BLaER1 treated with 17β-estradiol and CSF1 and Interleukin-3, amounts not matched to agents 10 nM and 100 nM (cell line): Measurements from ENCODE around the gene SCRT2.
A peak's percentile ranks its signal among the peaks of the same experiment; 100 is the strongest.

Source experiments
- H3K27ac ChIP-seq, 11 experiments: shearing (Covaris generic); formaldehyde crosslinking; 2 replicates each; pipeline ENCODE4 v1.8.1; 2022
- H3K27me3 ChIP-seq, 11 experiments: shearing (Covaris generic); formaldehyde crosslinking; 2 replicates each; pipeline ENCODE4 v1.8.1; 2022
- H3K36me3 ChIP-seq, 11 experiments: shearing (Covaris generic); formaldehyde crosslinking; 2 replicates each; pipeline ENCODE4 v1.8.1; 2022
- H3K4me1 ChIP-seq, 10 experiments: shearing (Covaris generic); formaldehyde crosslinking; 2 replicates each; pipeline ENCODE4 v1.8.1; 2022
- H3K4me2 ChIP-seq, 11 experiments: shearing (Covaris generic); formaldehyde crosslinking; 2 replicates each; pipeline ENCODE4 v1.8.1; 2022
- H3K4me3 ChIP-seq, 10 experiments: shearing (Covaris generic); formaldehyde crosslinking; 2 replicates each; pipeline ENCODE4 v1.8.1; 2022
- H3K9ac ChIP-seq, 11 experiments: shearing (Covaris generic); formaldehyde crosslinking; 2 replicates each; pipeline ENCODE4 v1.8.1; 2022
- H3K9me3 ChIP-seq, 11 experiments: shearing (Covaris generic); formaldehyde crosslinking; replicated peaks in 1 of 11; 2 replicates each; pipeline ENCODE4 v1.8.1; 2022
- H4K20me1 ChIP-seq, 11 experiments: shearing (Covaris generic); formaldehyde crosslinking; 2 replicates each; pipeline ENCODE4 v1.8.1; 2022
- Cebpa-rat ChIP-seq, 11 experiments: shearing (Covaris generic); IDR thresholded peaks; 2 replicates each; pipeline ENCODE4 v1.8.1; 2022

SCRT2 gene

DNA sequence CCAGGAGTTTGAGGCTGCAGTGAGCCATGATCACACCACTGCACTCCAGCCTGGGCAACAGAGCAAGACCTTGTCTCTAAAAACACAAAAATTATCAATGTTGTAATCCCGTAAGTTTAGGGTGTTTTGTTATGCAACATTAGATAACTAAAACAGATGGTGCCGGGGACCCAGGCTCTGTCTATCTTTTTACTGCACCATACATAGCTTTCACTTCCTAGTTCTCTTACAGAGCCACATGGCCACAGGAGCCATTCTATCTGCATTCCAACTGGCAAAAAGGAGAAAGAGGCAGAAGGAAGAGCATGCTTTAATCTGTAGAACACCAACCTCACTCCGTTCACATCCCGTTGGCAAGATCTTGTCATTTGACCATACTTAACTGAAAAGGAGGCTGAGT, 60.1 kb downstream of the SCRT2 start:
- 0 out of 22 replicates have a peak, but pooled peaks of 1 of the 11 experiments have one; percentile 12 for TF ChIP-seq Cebpa-rat (IDR thresholded peaks at IDR 0.05)
- H3K4me3 ChIP-seq = no peak overlapping the region
- H3K27me3 ChIP-seq = peaks cover 24 to 35% (median 29%) of the 10 kb centered on the region in 11 experiments
- H3K27ac ChIP-seq = peak overlapping the region in 3 of 11 experiments; percentile 6 to 37 (median 31); a peak in 4 of 22 replicates
- peak overlapping the region in 8 of 11 experiments; percentile 7 to 61 (median 32); a peak in 11 of 22 replicates for H3K4me2 ChIP-seq
- H3K36me3 ChIP-seq = no peaks in the 10 kb centered on the region
- H3K9me3 ChIP-seq = peaks cover 9 to 18% (median 13%) of the 10 kb centered on the region in 11 experiments
- H4K20me1 ChIP-seq = peaks cover 0 to 13% (median 0%) of the 10 kb centered on the region in 11 experiments; a peak in 4 of 22 replicates
- H3K9ac ChIP-seq = no peak overlapping the region
- peaks cover 17 to 32% (median 22%) of the 10 kb centered on the region in 10 experiments for H3K4me1 ChIP-seq

DNA sequence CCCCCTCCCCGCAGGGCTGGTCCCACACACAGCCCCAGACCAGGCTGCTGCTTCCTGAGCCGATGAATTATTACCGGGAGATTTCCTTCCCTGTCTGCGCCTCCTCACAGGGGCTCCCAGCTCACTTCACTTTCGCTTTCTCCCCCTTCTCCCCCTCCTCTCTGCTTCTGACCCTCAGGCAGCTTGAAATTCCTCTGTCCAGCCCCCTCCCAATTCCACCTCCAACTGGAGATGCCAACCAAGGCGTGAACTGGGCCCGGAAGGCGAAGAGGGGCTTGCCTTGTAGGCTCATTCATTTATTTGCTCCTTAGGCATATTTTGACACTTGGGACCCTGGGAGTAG, 63.8 kb downstream of the SCRT2 start:
- H3K27me3 ChIP-seq = peaks cover 36 to 56% (median 48%) of the 10 kb centered on the region in 11 experiments
- peaks cover 0 to 13% (median 0%) of the 10 kb centered on the region in 11 experiments; a peak in 5 of 22 replicates for H4K20me1 ChIP-seq
- TF ChIP-seq Cebpa-rat (IDR thresholded peaks at IDR 0.05) = no peak

More for the DNA sequence above, 63.8 kb downstream of the SCRT2 start:
- Histone ChIP-seq H3K9me3 (peaks cover 0 to under 1% (median 0%) of the 10 kb centered on the region in 11 experiments; a peak in 1 of 22 replicates), H3K4me3 (peak overlapping the region in 4 of 10 experiments; percentile 1 to 37 (median 28); a peak in 4 of 20 replicates), H3K4me2 (peak overlapping the region in 10 of 11 experiments; percentile 13 to 76 (median 61); a peak in 19 of 22 replicates), H3K9ac (peak overlapping the region in 4 of 11 experiments; percentile 10 to 42 (median 38); a peak in 2 of 22 replicates), H3K27ac (no peak overlapping the region), H3K4me1 (peaks cover 17 to 36% (median 23%) of the 10 kb centered on the region in 10 experiments), H3K36me3 (no peaks in the 10 kb centered on the region)
